Measurements from ENCODE around the gene BICRA. TPM values are rescaled to one million over a fixed set of nuclear protein-coding genes. Genes with fewer than 3 reads are reported as not detected.
A peak's percentile ranks its signal among the peaks of the same experiment; 100 is the strongest.

The BICRA gene
- total and polyA plus RNA-seq, 2 of the 8 experiments (the other 6 are each of a cell fraction or from before 2014, with no cell fraction given): 1.5 to 29.2 TPM

DNA sequence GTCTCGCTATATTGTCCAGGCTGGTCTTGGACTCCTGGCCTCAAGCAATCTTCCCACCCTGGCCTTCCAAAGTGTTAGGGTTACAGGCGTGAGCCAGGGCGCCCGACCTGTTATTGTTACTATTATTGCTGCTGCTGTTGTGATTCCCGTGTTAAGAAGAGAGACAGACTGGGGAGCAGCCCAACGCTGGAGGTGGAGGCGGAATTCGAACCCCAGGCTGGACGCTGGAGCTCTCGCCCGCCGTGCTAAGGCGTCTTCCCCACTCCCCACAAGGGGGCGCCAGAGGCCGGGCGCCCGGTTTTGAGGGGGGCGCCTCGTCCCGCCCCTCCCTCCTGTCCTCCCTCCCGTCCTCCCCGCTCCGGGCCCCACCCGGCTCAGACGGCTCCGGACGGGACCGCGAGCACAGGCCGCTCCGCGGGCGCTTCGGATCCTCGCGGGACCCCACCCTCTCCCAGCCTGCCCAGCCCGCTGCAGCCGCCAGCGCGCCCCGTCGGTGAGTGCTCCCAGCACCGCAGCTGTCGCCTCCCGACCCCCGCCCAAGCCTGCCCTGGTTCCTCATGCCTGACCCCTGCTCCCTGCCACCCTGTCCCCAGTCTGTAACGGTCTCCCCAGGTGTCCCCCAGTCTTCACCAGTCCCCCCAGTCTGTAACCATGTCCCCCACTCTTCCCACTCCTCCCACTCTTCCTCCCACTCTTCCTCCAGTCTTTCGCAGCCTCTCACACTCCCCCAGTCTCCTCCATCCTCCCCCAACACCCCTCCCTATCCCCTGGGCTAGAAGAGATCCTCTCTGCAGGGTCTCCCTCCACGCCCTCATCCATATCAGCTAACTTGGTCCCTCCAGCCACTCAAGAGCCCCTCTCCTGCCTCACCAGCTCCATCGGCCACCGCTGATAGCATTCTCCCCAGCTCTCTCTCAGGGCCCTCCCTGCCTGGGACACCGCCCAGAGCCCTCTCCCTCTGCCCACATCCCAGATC, 104.4 kb downstream of the BICRA start, which contains the start of gene EHD2 (continued):
- TF ChIP-seq EGR1 (IDR thresholded peaks at IDR 0.05; ENCODE audit: borderline replicate concordance, low read depth, low read length) (no peak), CHD1 (IDR thresholded peaks at IDR 0.05; ENCODE audit: low read depth, low read length) (no peak), ZNF274 (IDR thresholded peaks at IDR 0.05; ENCODE audit: borderline replicate concordance, extremely low read depth, low read length) (no peak), HDAC2 (IDR thresholded peaks at IDR 0.05; ENCODE audit: borderline replicate concordance in 1 of 2, low read depth in 2 of 2, low read length in 2 of 2) (0 out of 4 replicates have a peak, but pooled peaks of 1 of the 2 experiments have one; percentile 46), SRF (IDR thresholded peaks at IDR 0.05; ENCODE audit: low read depth, low read length) (no peak), SIRT6 (IDR thresholded peaks at IDR 0.05; ENCODE audit: low read length) (no peak)
- TF ChIP-seq, protein P1, sequence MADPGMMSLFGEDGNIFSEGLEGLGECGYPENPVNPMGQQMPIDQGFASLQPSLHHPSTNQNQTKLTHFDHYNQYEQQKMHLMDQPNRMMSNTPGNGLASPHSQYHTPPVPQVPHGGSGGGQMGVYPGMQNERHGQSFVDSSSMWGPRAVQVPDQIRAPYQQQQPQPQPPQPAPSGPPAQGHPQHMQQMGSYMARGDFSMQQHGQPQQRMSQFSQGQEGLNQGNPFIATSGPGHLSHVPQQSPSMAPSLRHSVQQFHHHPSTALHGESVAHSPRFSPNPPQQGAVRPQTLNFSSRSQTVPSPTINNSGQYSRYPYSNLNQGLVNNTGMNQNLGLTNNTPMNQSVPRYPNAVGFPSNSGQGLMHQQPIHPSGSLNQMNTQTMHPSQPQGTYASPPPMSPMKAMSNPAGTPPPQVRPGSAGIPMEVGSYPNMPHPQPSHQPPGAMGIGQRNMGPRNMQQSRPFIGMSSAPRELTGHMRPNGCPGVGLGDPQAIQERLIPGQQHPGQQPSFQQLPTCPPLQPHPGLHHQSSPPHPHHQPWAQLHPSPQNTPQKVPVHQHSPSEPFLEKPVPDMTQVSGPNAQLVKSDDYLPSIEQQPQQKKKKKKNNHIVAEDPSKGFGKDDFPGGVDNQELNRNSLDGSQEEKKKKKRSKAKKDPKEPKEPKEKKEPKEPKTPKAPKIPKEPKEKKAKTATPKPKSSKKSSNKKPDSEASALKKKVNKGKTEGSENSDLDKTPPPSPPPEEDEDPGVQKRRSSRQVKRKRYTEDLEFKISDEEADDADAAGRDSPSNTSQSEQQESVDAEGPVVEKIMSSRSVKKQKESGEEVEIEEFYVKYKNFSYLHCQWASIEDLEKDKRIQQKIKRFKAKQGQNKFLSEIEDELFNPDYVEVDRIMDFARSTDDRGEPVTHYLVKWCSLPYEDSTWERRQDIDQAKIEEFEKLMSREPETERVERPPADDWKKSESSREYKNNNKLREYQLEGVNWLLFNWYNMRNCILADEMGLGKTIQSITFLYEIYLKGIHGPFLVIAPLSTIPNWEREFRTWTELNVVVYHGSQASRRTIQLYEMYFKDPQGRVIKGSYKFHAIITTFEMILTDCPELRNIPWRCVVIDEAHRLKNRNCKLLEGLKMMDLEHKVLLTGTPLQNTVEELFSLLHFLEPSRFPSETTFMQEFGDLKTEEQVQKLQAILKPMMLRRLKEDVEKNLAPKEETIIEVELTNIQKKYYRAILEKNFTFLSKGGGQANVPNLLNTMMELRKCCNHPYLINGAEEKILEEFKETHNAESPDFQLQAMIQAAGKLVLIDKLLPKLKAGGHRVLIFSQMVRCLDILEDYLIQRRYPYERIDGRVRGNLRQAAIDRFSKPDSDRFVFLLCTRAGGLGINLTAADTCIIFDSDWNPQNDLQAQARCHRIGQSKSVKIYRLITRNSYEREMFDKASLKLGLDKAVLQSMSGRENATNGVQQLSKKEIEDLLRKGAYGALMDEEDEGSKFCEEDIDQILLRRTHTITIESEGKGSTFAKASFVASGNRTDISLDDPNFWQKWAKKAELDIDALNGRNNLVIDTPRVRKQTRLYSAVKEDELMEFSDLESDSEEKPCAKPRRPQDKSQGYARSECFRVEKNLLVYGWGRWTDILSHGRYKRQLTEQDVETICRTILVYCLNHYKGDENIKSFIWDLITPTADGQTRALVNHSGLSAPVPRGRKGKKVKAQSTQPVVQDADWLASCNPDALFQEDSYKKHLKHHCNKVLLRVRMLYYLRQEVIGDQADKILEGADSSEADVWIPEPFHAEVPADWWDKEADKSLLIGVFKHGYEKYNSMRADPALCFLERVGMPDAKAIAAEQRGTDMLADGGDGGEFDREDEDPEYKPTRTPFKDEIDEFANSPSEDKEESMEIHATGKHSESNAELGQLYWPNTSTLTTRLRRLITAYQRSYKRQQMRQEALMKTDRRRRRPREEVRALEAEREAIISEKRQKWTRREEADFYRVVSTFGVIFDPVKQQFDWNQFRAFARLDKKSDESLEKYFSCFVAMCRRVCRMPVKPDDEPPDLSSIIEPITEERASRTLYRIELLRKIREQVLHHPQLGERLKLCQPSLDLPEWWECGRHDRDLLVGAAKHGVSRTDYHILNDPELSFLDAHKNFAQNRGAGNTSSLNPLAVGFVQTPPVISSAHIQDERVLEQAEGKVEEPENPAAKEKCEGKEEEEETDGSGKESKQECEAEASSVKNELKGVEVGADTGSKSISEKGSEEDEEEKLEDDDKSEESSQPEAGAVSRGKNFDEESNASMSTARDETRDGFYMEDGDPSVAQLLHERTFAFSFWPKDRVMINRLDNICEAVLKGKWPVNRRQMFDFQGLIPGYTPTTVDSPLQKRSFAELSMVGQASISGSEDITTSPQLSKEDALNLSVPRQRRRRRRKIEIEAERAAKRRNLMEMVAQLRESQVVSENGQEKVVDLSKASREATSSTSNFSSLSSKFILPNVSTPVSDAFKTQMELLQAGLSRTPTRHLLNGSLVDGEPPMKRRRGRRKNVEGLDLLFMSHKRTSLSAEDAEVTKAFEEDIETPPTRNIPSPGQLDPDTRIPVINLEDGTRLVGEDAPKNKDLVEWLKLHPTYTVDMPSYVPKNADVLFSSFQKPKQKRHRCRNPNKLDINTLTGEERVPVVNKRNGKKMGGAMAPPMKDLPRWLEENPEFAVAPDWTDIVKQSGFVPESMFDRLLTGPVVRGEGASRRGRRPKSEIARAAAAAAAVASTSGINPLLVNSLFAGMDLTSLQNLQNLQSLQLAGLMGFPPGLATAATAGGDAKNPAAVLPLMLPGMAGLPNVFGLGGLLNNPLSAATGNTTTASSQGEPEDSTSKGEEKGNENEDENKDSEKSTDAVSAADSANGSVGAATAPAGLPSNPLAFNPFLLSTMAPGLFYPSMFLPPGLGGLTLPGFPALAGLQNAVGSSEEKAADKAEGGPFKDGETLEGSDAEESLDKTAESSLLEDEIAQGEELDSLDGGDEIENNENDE (IDR thresholded peaks at IDR 0.05; ENCODE audit: insufficient replicate concordance, low read length): no peak
- TF ChIP-seq, protein P2, sequence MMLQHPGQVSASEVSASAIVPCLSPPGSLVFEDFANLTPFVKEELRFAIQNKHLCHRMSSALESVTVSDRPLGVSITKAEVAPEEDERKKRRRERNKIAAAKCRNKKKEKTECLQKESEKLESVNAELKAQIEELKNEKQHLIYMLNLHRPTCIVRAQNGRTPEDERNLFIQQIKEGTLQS (IDR thresholded peaks at IDR 0.05; ENCODE audit: insufficient read depth, low read depth, low read length): no peak

Data from H1 (cell line).